ENCODE data around the gene FBXW8.

FBXW8 gene

DNA sequence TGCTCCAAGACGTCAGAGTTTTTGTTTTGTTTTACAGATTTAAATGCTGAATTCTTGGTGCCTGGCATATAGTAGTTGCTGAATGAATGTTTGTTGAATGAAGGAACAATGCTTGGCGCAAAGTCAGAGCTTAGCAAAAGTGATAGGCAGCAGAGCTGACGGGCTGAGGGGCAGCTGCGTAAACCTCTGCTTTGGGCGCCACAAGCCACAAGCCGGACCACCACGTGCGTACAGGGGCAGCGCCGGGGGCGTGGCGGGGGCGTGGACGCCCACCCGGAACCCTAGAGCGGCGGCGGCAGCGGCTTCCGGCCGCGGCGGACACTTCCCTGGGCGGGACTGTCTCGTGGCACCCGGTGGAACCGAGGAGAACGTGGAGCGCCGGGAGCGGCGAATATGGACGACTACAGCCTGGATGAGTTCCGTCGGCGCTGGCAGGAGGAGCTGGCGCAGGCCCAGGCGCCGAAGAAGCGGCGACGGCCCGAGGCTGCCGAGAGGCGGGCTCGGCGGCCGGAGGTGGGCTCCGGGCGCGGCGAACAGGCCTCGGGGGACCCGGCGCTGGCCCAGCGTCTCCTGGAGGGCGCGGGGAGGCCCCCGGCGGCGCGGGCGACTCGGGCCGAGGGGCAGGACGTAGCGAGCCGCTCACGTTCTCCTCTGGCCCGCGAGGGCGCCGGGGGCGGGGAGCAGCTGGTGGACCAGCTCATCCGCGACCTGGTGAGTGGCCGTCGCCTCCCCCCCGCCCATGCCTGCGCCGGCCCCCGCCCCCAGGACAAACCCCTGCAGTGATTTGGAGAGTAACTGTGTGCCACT is at the start of gene FBXW8 (continued):
- TF ChIP-seq ZNF132 (tag by site-specific recombination; IDR thresholded peaks at IDR 0.05; ENCODE audit: borderline replicate concordance), result no peak
- TF ChIP-seq, protein P1, sequence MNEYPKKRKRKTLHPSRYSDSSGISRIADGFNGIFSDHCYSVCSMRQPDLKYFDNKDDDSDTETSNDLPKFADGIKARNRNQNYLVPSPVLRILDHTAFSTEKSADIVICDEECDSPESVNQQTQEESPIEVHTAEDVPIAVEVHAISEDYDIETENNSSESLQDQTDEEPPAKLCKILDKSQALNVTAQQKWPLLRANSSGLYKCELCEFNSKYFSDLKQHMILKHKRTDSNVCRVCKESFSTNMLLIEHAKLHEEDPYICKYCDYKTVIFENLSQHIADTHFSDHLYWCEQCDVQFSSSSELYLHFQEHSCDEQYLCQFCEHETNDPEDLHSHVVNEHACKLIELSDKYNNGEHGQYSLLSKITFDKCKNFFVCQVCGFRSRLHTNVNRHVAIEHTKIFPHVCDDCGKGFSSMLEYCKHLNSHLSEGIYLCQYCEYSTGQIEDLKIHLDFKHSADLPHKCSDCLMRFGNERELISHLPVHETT (tag by site-specific recombination; IDR thresholded peaks at IDR 0.05), result no peak
- TF ChIP-seq, protein P2, sequence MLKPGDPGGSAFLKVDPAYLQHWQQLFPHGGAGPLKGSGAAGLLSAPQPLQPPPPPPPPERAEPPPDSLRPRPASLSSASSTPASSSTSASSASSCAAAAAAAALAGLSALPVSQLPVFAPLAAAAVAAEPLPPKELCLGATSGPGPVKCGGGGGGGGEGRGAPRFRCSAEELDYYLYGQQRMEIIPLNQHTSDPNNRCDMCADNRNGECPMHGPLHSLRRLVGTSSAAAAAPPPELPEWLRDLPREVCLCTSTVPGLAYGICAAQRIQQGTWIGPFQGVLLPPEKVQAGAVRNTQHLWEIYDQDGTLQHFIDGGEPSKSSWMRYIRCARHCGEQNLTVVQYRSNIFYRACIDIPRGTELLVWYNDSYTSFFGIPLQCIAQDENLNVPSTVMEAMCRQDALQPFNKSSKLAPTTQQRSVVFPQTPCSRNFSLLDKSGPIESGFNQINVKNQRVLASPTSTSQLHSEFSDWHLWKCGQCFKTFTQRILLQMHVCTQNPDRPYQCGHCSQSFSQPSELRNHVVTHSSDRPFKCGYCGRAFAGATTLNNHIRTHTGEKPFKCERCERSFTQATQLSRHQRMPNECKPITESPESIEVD (tag by site-specific recombination; IDR thresholded peaks at IDR 0.05), result no peak
- TF ChIP-seq ZNF211 (tag by site-specific recombination; IDR thresholded peaks at IDR 0.05; ENCODE audit: low read depth), result no peak
- TF ChIP-seq ZNF174 (tag by site-specific recombination; IDR thresholded peaks at IDR 0.05), result no peak
- TF ChIP-seq, protein P3, sequence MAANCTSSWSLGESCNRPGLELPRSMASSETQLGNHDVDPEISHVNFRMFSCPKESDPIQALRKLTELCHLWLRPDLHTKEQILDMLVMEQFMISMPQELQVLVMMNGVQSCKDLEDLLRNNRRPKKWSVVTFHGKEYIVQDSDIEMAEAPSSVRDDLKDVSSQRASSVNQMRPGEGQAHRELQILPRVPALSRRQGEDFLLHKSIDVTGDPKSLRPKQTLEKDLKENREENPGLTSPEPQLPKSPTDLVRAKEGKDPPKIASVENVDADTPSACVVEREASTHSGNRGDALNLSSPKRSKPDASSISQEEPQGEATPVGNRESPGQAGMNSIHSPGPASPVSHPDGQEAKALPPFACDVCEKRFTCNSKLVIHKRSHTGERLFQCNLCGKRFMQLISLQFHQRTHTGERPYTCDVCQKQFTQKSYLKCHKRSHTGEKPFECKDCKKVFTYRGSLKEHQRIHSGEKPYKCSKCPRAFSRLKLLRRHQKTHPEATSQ (tag by site-specific recombination; IDR thresholded peaks at IDR 0.05), result no peak
- peak; percentile 65; the same call in 1 of the 2 replicates for TF ChIP-seq YY1 (tag by site-specific recombination; IDR thresholded peaks at IDR 0.05)
- no peak for TF ChIP-seq ZNF521 (tag by site-specific recombination; IDR thresholded peaks at IDR 0.05)
- TF ChIP-seq SP7 (tag by site-specific recombination; IDR thresholded peaks at IDR 0.05), result peak; percentile 51; the same call in 1 of the 2 replicates
- no peak for TF ChIP-seq ZNF221 (tag by site-specific recombination; IDR thresholded peaks at IDR 0.05; ENCODE audit: borderline replicate concordance)
- TF ChIP-seq TRIM28 (IDR thresholded peaks at IDR 0.05; ENCODE audit: borderline replicate concordance, low read length), result peak; percentile 57; the same call in 1 of the 2 replicates
- TF ChIP-seq PRDM1 (tag by site-specific recombination; IDR thresholded peaks at IDR 0.05), result no peak
- TF ChIP-seq, protein P4, sequence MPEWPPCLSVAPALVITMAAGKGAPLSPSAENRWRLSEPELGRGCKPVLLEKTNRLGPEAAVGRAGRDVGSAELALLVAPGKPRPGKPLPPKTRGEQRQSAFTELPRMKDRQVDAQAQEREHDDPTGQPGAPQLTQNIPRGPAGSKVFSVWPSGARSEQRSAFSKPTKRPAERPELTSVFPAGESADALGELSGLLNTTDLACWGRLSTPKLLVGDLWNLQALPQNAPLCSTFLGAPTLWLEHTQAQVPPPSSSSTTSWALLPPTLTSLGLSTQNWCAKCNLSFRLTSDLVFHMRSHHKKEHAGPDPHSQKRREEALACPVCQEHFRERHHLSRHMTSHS (tag by site-specific recombination; IDR thresholded peaks at IDR 0.05), result no peak
- no peak for TF ChIP-seq ZNF623 (tag by site-specific recombination; IDR thresholded peaks at IDR 0.05)
- TF ChIP-seq ZBTB21 (tag by site-specific recombination; IDR thresholded peaks at IDR 0.05), result no peak
- TF ChIP-seq ZNF16 (tag by site-specific recombination; IDR thresholded peaks at IDR 0.05; ENCODE audit: low read depth), result no peak
- TF ChIP-seq, protein P5, sequence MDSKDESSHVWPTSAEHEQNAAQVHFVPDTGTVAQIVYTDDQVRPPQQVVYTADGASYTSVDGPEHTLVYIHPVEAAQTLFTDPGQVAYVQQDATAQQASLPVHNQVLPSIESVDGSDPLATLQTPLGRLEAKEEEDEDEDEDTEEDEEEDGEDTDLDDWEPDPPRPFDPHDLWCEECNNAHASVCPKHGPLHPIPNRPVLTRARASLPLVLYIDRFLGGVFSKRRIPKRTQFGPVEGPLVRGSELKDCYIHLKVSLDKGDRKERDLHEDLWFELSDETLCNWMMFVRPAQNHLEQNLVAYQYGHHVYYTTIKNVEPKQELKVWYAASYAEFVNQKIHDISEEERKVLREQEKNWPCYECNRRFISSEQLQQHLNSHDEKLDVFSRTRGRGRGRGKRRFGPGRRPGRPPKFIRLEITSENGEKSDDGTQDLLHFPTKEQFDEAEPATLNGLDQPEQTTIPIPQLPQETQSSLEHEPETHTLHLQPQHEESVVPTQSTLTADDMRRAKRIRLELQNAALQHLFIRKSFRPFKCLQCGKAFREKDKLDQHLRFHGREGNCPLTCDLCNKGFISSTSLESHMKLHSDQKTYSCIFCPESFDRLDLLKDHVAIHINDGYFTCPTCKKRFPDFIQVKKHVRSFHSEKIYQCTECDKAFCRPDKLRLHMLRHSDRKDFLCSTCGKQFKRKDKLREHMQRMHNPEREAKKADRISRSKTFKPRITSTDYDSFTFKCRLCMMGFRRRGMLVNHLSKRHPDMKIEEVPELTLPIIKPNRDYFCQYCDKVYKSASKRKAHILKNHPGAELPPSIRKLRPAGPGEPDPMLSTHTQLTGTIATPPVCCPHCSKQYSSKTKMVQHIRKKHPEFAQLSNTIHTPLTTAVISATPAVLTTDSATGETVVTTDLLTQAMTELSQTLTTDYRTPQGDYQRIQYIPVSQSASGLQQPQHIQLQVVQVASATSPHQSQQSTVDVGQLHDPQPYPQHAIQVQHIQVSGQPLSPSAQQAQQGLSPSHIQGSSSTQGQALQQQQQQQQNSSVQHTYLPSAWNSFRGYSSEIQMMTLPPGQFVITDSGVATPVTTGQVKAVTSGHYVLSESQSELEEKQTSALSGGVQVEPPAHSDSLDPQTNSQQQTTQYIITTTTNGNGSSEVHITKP (tag by site-specific recombination; IDR thresholded peaks at IDR 0.05), result no peak
- no peak for TF ChIP-seq ZBTB48 (tag by site-specific recombination; IDR thresholded peaks at IDR 0.05)
- TF ChIP-seq, protein P6, sequence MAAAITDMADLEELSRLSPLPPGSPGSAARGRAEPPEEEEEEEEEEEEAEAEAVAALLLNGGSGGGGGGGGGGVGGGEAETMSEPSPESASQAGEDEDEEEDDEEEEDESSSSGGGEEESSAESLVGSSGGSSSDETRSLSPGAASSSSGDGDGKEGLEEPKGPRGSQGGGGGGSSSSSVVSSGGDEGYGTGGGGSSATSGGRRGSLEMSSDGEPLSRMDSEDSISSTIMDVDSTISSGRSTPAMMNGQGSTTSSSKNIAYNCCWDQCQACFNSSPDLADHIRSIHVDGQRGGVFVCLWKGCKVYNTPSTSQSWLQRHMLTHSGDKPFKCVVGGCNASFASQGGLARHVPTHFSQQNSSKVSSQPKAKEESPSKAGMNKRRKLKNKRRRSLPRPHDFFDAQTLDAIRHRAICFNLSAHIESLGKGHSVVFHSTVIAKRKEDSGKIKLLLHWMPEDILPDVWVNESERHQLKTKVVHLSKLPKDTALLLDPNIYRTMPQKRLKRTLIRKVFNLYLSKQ (tag by site-specific recombination; IDR thresholded peaks at IDR 0.05; ENCODE audit: borderline replicate concordance), result no peak
- no peak for TF ChIP-seq HOXA7 (CRISPR knock-in tag; IDR thresholded peaks at IDR 0.05; ENCODE audit: borderline replicate concordance)
- no peak for TF ChIP-seq RBAK (tag by site-specific recombination; IDR thresholded peaks at IDR 0.05)
- no peak; the same call in 1 of the 2 replicates for TF ChIP-seq ZNF600 (tag by site-specific recombination; IDR thresholded peaks at IDR 0.05)
- TF ChIP-seq ZXDB (tag by site-specific recombination; IDR thresholded peaks at IDR 0.05), result peak; percentile 96
